Upper lobe of right lung (tissue), 1 donor: ENCODE results near the gene CBFB. TPM values are rescaled to one million over a fixed set of nuclear protein-coding genes. Genes with fewer than 3 reads are reported as not detected.

Experiments used
- total RNA-seq: library from RNA; stranded (reverse); fragmentation: NEBNext Ultra II Directional; extraction: Animal tissue kit (Norgen Biotek cat#: 25700); gene quantifications from one replicate; pipeline ENCODE4 v1.2.1, GENCODE V29; 2021
- donor health status: DM: no; HTN: yes; CAD: no; lungs with severe emphysema.

Gene CBFB
- total RNA-seq, 1 donor from 2014 or later = 63.0 TPM

Other genes with a start within 250 kb of the CBFB start
- gene TERB1, start 227.6 kb upstream of the CBFB start, total RNA-seq = 0.26 TPM
- 41.8 TPM for gene NAE1, start 198.2 kb upstream of the CBFB start, total RNA-seq
- gene CA7, start 184.7 kb upstream of the CBFB start, total RNA-seq = not detected
- gene PDP2, start 148.6 kb upstream of the CBFB start, total RNA-seq = 22.4 TPM
- not detected for gene CDH16, start 110.3 kb upstream of the CBFB start, total RNA-seq
- 11.1 TPM for gene RRAD, start 103.6 kb upstream of the CBFB start, total RNA-seq
- gene CIAO2B, start 94.7 kb upstream of the CBFB start, total RNA-seq = 69.4 TPM
- 35.8 TPM for gene CES2, start 93.6 kb upstream of the CBFB start, total RNA-seq
- 3.4 TPM for gene CES3, start 67.9 kb upstream of the CBFB start, total RNA-seq
- 13.3 TPM for gene CES4A, start 40.6 kb upstream of the CBFB start, total RNA-seq
- 16.4 TPM for gene PHAF1, start 80.8 kb downstream of the CBFB start, total RNA-seq
- 19.3 TPM for gene B3GNT9, start 121.8 kb downstream of the CBFB start, total RNA-seq
- 24.1 TPM for gene TRADD, start 130.8 kb downstream of the CBFB start, total RNA-seq
- gene FBXL8, start 130.8 kb downstream of the CBFB start, total RNA-seq = 34.1 TPM
- 87.8 TPM for gene HSF4, start 135.6 kb downstream of the CBFB start, total RNA-seq
- gene NOL3, start 141.4 kb downstream of the CBFB start, total RNA-seq = 59.7 TPM
- gene MATCAP1, start 154.8 kb downstream of the CBFB start, total RNA-seq = 28.4 TPM
- 17.1 TPM for gene EXOC3L1, start 161.0 kb downstream of the CBFB start, total RNA-seq
- 68.2 TPM for gene E2F4, start 163.0 kb downstream of the CBFB start, total RNA-seq
- gene ELMO3, start 170.0 kb downstream of the CBFB start, total RNA-seq = 17.5 TPM
- 39.3 TPM for gene TMEM208, start 198.0 kb downstream of the CBFB start, total RNA-seq
- 94.9 TPM for gene FHOD1, start 218.3 kb downstream of the CBFB start, total RNA-seq
- 2.4 TPM for gene SLC9A5, start 219.8 kb downstream of the CBFB start, total RNA-seq